ENCODE data around the gene FAM83E. TPM values are rescaled to one million over a fixed set of nuclear protein-coding genes. Genes with fewer than 3 reads are reported as not detected.

FAM83E gene
- total and polyA plus RNA-seq, 10 of the 15 experiments (the other 5 are each of a cell fraction or from before 2014, with no cell fraction given): 0.14 to 2.5 (median 0.33) TPM; not detected in 4

GRCh38 chr19:48658483-48658882, 43.6 kb upstream of the FAM83E start:
- H3K4me1 ChIP-seq (ENCODE audit: control insufficient read depth, insufficient read depth, low read length): peaks cover 9% of the 10 kb centered on the region
- ChIA-PET POLR2A (no interaction called here), SMC1A (ENCODE audit: uncharacterized antibody, unreplicated experiment) (interaction anchor here (1.2 kb wide), 1 partner anchor 129 kb away, joined by 3 read pairs; no protein-coding TSS in a partner anchor), CTCF (interaction anchor here (1.0 kb wide), 1 partner anchor 13 kb away, joined by 3 read pairs; the partner anchor contains the start of gene CA11), RAD21 (ENCODE audit: unreplicated experiment) (no interaction called here)
- no peak for FAIRE-seq
- in situ Hi-C loops (cut with MboI): no loop called here
- H3K36me3 ChIP-seq (ENCODE audit: control insufficient read depth in 2 of 2, insufficient read depth in 2 of 2, low read length in 1 of 2): no peaks in the 10 kb centered on the region
- intact Hi-C loops (cut with micrococcal nuclease; ENCODE audit: unreplicated experiment): no loop called here
- H3K9ac ChIP-seq (ENCODE audit: control insufficient read depth, insufficient read depth, low read length): no peak overlapping the region
- H3K4me3 ChIP-seq: no peak overlapping the region
- H3K27ac ChIP-seq (ENCODE audit: control insufficient read depth, insufficient read depth): no peak overlapping the region
- no peaks in the 10 kb centered on the region for H4K20me1 ChIP-seq (ENCODE audit: control insufficient read depth, insufficient read depth)
- WGBS (ENCODE audit: insufficient coverage, insufficient replicate concordance, low lambda C conversion rate, missing lambda C conversion rate): 83% methylated on average over 6 of the region's 6 CpGs
- no peak for ATAC-seq
- no peak for DNase-seq (ENCODE audit: low read depth, low spot score)
- no peaks in the 10 kb centered on the region for H3K79me2 ChIP-seq (ENCODE audit: control insufficient read depth, insufficient read depth, low read length)
- no peak overlapping the region for H3K4me2 ChIP-seq (ENCODE audit: control insufficient read depth, insufficient read depth)
- TF ChIP-seq ASH2L (IDR thresholded peaks at IDR 0.05; ENCODE audit: borderline replicate concordance, low read depth) (no peak), DPF2 (IDR thresholded peaks at IDR 0.05) (no peak), HDAC6 (IDR thresholded peaks at IDR 0.05; ENCODE audit: unreplicated experiment) (no peak), EZH2 (IDR thresholded peaks at IDR 0.05; ENCODE audit: borderline replicate concordance, control insufficient read depth, low read depth, low read length) (no peak), IRF4 (IDR thresholded peaks at IDR 0.05; ENCODE audit: low read depth, low read length) (no peak), CEBPB (IDR thresholded peaks at IDR 0.05; ENCODE audit: borderline replicate concordance in 1 of 2, low read depth in 2 of 2, low read length in 2 of 2) (no peak), TARDBP (IDR thresholded peaks at IDR 0.05; ENCODE audit: borderline replicate concordance) (no peak), ATF2 (IDR thresholded peaks at IDR 0.05; ENCODE audit: low read length) (no peak), CBFB (IDR thresholded peaks at IDR 0.05; ENCODE audit: low read depth) (no peak), MYC (IDR thresholded peaks at IDR 0.05; ENCODE audit: insufficient read depth, insufficient read length, insufficient replicate concordance, low read length, severe bottlenecking) (no peak), ZNF207 (IDR thresholded peaks at IDR 0.05; ENCODE audit: borderline replicate concordance) (no peak), STAT1 (conservative IDR thresholded peaks at IDR 0.05) (no peak), RFX5 (IDR thresholded peaks at IDR 0.05; ENCODE audit: low read depth, low read length) (no peak), E2F8 (IDR thresholded peaks at IDR 0.05; ENCODE audit: low read depth, partially characterized antibody) (no peak), PBX3 (IDR thresholded peaks at IDR 0.05; ENCODE audit: insufficient replicate concordance, low read depth, low read length) (no peak)
- H3K9me3 ChIP-seq (replicated peaks; ENCODE audit: control insufficient read depth, insufficient read depth, low read length): no peaks in the 10 kb centered on the region; the same call in 2 of the 3 replicates
- BruUV-seq (replicated peaks): no TSS peak
- no peak overlapping the region for H2AFZ ChIP-seq (ENCODE audit: control insufficient read depth, low read depth, low read length)
- no peaks in the 10 kb centered on the region for H3K27me3 ChIP-seq (replicated peaks in 1 of 2; ENCODE audit: control insufficient read depth in 2 of 2, insufficient read depth in 2 of 2, low read length in 1 of 2)

All from GM12878 (cell line).